Right lobe of liver (tissue), 4 donors: ENCODE data around the gene CALML4.
"Not testable (repeated sequence)": the region's sequence is repeated elsewhere in the genome, so short reads cannot be mapped to it uniquely, and the experiment has no call there.

Source experiments
- POLR2A ChIP-seq: fragments of 450-650 bp; IDR thresholded peaks from one replicate; pipeline ENCODE4 v1.6.1; 2017; ENCODE audit warnings: antibody characterized with exemption, mild to moderate bottlenecking
- TF ChIP-seq, protein P1 (sequence below), 4 donors: fragments of 200-600 bp in 3 of 4; fragments of 450-650 bp in 1 of 4; IDR thresholded peaks; one replicate each; pipeline versions ENCODE4 v1.5.1 to v1.8.0; 2016 to 2022; ENCODE audit warnings: antibody characterized with exemption in 4 of 4, mild to moderate bottlenecking in 2 of 4
- donor health status: DM: no; HTN: no; CAD: no.
- donor health status: DM: no; HTN: no; CAD: no.
- donor health status: DM: no; HTN: yes; CAD: no.

DNA sequence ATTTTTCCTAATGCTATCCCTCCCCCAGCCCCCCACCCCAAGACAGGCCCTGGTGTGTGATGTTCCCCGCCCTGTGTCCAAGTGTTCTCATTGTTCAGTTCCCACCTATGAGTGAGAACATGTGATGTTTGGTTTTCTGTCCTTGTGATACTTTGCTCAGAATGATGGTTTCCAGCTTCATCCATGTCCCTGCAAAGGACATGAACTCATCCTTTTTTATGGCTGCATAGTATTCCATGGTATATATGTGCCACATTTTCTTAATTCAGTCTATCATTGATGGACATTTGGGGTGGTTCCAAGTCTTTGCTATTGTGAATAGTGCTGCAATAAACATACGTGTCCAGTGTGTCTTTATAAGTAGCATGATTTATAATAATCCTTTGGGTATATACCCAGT, 33.1 kb downstream of the CALML4 start:
- TF ChIP-seq, protein P1, sequence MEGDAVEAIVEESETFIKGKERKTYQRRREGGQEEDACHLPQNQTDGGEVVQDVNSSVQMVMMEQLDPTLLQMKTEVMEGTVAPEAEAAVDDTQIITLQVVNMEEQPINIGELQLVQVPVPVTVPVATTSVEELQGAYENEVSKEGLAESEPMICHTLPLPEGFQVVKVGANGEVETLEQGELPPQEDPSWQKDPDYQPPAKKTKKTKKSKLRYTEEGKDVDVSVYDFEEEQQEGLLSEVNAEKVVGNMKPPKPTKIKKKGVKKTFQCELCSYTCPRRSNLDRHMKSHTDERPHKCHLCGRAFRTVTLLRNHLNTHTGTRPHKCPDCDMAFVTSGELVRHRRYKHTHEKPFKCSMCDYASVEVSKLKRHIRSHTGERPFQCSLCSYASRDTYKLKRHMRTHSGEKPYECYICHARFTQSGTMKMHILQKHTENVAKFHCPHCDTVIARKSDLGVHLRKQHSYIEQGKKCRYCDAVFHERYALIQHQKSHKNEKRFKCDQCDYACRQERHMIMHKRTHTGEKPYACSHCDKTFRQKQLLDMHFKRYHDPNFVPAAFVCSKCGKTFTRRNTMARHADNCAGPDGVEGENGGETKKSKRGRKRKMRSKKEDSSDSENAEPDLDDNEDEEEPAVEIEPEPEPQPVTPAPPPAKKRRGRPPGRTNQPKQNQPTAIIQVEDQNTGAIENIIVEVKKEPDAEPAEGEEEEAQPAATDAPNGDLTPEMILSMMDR (IDR thresholded peaks at IDR 0.05), result not testable (repeated sequence)
- not testable (repeated sequence) for TF ChIP-seq POLR2A
